ENCODE measurements around the gene CD48. TPM values are rescaled to one million over a fixed set of nuclear protein-coding genes. Genes with fewer than 3 reads are reported as not detected.

The CD48 gene
- total and polyA plus RNA-seq, 8 donors = 0.37 to 5.1 (median 1.1) TPM

- DNase-seq (peak in 2 of 6 donors; percentile 14 to 35), FAIRE-seq (no peak), ATAC-seq (peak in 3 of 4 donors; percentile 44 to 82 (median 73))
- no peak for TF ChIP-seq CTCF (IDR thresholded peaks at IDR 0.05)
- no peak overlapping the region for H3K4me3 ChIP-seq
- H3K27me3 ChIP-seq = no peaks in the 10 kb centered on the region
- intact Hi-C loops (cut with DNase I) = no loop called here
- H3K27ac ChIP-seq = no peak overlapping the region
- no peaks in the 10 kb centered on the region for H3K9me3 ChIP-seq
- H3K4me1 ChIP-seq = no peaks in the 10 kb centered on the region
- no peaks in the 10 kb centered on the region for H3K36me3 ChIP-seq
- WGBS, 2 donors = 63 to 66% methylated on average over 10 of the region's 10 CpGs
Measured at GRCh38 chr1:160681066-160681890, 30.3 kb downstream of the CD48 start.

GRCh38 chr1:160680399-160680798, 31.2 kb downstream of the CD48 start:
- no peaks in the 10 kb centered on the region for H3K9me3 ChIP-seq
- WGBS, 2 donors = 83 to 90% methylated on average over 8 of the region's 8 CpGs
- H3K4me1 ChIP-seq = no peaks in the 10 kb centered on the region
- FAIRE-seq (no peak), DNase-seq (no peak), ATAC-seq (no peak)
- no peak overlapping the region for H3K4me3 ChIP-seq
- no peaks in the 10 kb centered on the region for H3K27me3 ChIP-seq
- no peaks in the 10 kb centered on the region for H3K36me3 ChIP-seq
- no peak for TF ChIP-seq CTCF (IDR thresholded peaks at IDR 0.05)
- intact Hi-C loops (cut with DNase I) = no loop called here
- H3K27ac ChIP-seq = no peak overlapping the region

- no peak for DNase-seq
- no peak for ATAC-seq
- TF ChIP-seq CTCF (IDR thresholded peaks at IDR 0.05) = no peak
- Histone ChIP-seq H3K4me1 (no peaks in the 10 kb centered on the region), H3K9me3 (no peaks in the 10 kb centered on the region), H3K36me3 (no peaks in the 10 kb centered on the region), H3K4me3 (no peak overlapping the region), H3K27me3 (no peaks in the 10 kb centered on the region), H3K27ac (no peak overlapping the region)
- WGBS, 2 donors = 60 to 70% methylated on average over 3 of the region's 3 CpGs
- no peak for FAIRE-seq
- intact Hi-C loops (cut with DNase I) = no loop called here
Measured at GRCh38 chr1:160679893-160680292, 31.7 kb downstream of the CD48 start.

- Histone ChIP-seq H3K36me3 (no peaks in the 10 kb centered on the region), H3K4me1 (no peaks in the 10 kb centered on the region), H3K4me3 (no peak overlapping the region), H3K9me3 (no peaks in the 10 kb centered on the region), H3K27ac (no peak overlapping the region), H3K27me3 (no peaks in the 10 kb centered on the region)
- FAIRE-seq (no peak), DNase-seq (no peak), ATAC-seq (no peak)
- 66 to 70% methylated on average over 13 of the region's 13 CpGs for WGBS, 2 donors
- no peak for TF ChIP-seq CTCF (IDR thresholded peaks at IDR 0.05)
- intact Hi-C loops (cut with DNase I) = no loop called here
Measured at GRCh38 chr1:160676869-160677597, 34.6 kb downstream of the CD48 start.
